Panc1 (cell line): Measurements from ENCODE around the gene GPRC5B. TPM values are rescaled to one million over a fixed set of nuclear protein-coding genes. Genes with fewer than 3 reads are reported as not detected.

Experiments used
- ATAC-seq: fragments of 200-7000 bp; cut with Tn5 transposase; 2 replicates; pipeline ENCODE4 v1.9.1; 2020; ENCODE audit warnings: mild to moderate bottlenecking, moderate library complexity
- BruUV-seq: library from RNA; stranded (reverse); fragments of 400-500 nt; replicated peaks from 2 replicates; lab custom pipeline; 2021; lab: Mats Ljungman, UMichigan
- CTCF ChIA-PET: fragments of 300-600 bp; sonication (Branson Sonifier 250); formaldehyde crosslinking; loops from one replicate; lab custom pipeline; 2022; ENCODE audit warnings: antibody characterized with exemption; lab: Charles Lee
- POLR2A ChIA-PET: fragments of 300-600 bp; sonication (Branson Sonifier 250); formaldehyde crosslinking; loops from one replicate; lab custom pipeline; 2022; ENCODE audit warnings: antibody characterized with exemption; lab: Charles Lee
- DNase-seq: peaks from one replicate; pipeline ENCODE4 v3.0.0-alpha.2; 2010; ENCODE audit warnings: low read depth, low spot score
- H3K27ac ChIP-seq: 2 replicates; pipeline ENCODE4 v1.5.1; 2011; ENCODE audit warnings: mild to moderate bottlenecking, low read length, inconsistent platforms
- H3K27me3 ChIP-seq: fragments of 200-500 bp; sonication (Bioruptor generic); 2 replicates; pipeline ENCODE4 v1.6.0; 2014; ENCODE audit warnings: low read length, inconsistent platforms; ENCODE audit not compliant: control insufficient read depth, insufficient read depth
- H3K36me3 ChIP-seq: fragments of 200-500 bp; sonication (Bioruptor generic); 2 replicates; pipeline ENCODE4 v1.5.1; 2014; ENCODE audit warnings: inconsistent platforms, mild to moderate bottlenecking, low read length, moderate library complexity; ENCODE audit not compliant: control insufficient read depth, insufficient read depth
- H3K4me1 ChIP-seq: 2 replicates; pipeline ENCODE4 v1.5.1; 2011; ENCODE audit warnings: inconsistent platforms, mild to moderate bottlenecking, low read length, moderate library complexity; ENCODE audit not compliant: control insufficient read depth, insufficient read depth
- H3K4me3 ChIP-seq, 2 experiments: 2 replicates each; pipeline ENCODE4 v1.5.1; 2011 to 2012; ENCODE audit warnings: low read depth in 2 of 2, low read length in 2 of 2, mild to moderate bottlenecking in 2 of 2, inconsistent platforms in 1 of 2, moderate library complexity in 1 of 2
- H3K9me3 ChIP-seq: fragments of 200-500 bp; sonication (Bioruptor generic); 2 replicates; pipeline ENCODE4 v1.5.1; 2014; ENCODE audit warnings: low read depth, mild to moderate bottlenecking, inconsistent platforms, low read length, moderate library complexity; ENCODE audit not compliant: control insufficient read depth, insufficient read depth
- POLR2AphosphoS5 ChIP-seq: IDR thresholded peaks from 2 replicates; pipeline ENCODE4 v1.6.1; 2012; ENCODE audit warnings: mild to moderate bottlenecking, low read depth, low read length, moderate library complexity
- SIN3A ChIP-seq: IDR thresholded peaks from 2 replicates; pipeline ENCODE4 v1.6.1; 2012; ENCODE audit warnings: low read depth, mild to moderate bottlenecking, low read length, moderate library complexity, borderline replicate concordance; ENCODE audit not compliant: insufficient read depth
- TCF7L2 ChIP-seq: IDR thresholded peaks from 2 replicates; pipeline ENCODE4 v1.6.1; 2011; ENCODE audit warnings: mild to moderate bottlenecking, low read depth, low read length, inconsistent platforms
- in situ Hi-C: cut with HindIII; loops from 2 replicates; pipeline ENCODE4 v1.10.0; 2016; ENCODE audit warnings: low sequenced_read_pairs, low pct_unique_long_range_greater_than_20kb
- intact Hi-C: fragments of 100-400 bp; cut with micrococcal nuclease; formaldehyde crosslinking; loops from one replicate; pipeline ENCODE4 v1.10.0; 2022; ENCODE audit not compliant: unreplicated experiment
- total RNA-seq: library from RNA; stranded (reverse); gene quantifications from one replicate; pipeline ENCODE4 v1.2.1, GENCODE V29; 2021; ENCODE audit not compliant: unreplicated experiment
- TF ChIP-seq, protein P1 (sequence below), 2 experiments: IDR thresholded peaks; 2 replicates each; pipeline ENCODE4 v1.6.1; 2011 to 2012; ENCODE audit warnings: low read depth in 2 of 2, control low read depth in 1 of 2, low read length in 1 of 2, mild to moderate bottlenecking in 1 of 2, moderate library complexity in 1 of 2; ENCODE audit not compliant: insufficient read depth in 1 of 2
- TF ChIP-seq, protein P2 (sequence below): fragments of 450-650 bp; IDR thresholded peaks from 2 replicates; pipeline ENCODE4 v1.5.1; 2017; ENCODE audit warnings: mild to moderate bottlenecking

The GPRC5B gene
- total RNA-seq, 1 experiment from 2014 or later: 10.4 TPM

DNA sequence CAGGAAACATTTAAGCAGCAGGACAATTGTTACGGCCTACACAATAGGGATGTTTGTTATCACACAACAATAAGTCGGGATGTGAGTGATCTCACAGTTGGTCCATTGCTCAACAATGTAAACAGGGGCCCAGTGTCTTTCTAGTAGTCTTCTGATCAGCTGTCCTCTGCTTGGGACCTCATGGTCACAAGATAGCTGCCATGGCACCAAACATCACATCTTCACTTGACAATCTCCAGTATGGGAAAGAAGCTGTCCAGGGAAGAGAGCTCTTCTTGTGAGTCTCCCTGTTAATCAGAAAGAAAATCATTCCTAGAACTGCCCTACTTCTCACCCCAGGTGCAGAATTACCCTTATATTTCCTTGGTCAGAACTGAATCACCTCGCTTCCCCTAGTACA, 6.3 kb upstream of the GPRC5B start:
- ChIA-PET POLR2A (no interaction called here), CTCF (interaction anchor here (1.0 kb wide), 1 partner anchor 16 kb away, joined by 4 read pairs; no protein-coding TSS in a partner anchor)
- no peak for ATAC-seq
- H3K4me1 ChIP-seq: peaks cover 4% of the 10 kb centered on the region
- no peaks in the 10 kb centered on the region for H3K9me3 ChIP-seq
- H3K4me3 ChIP-seq: no peak overlapping the region
- intact Hi-C loops (no loop called here), in situ Hi-C loops (loop anchor here (25.0 kb wide), 1 partner anchor 254 kb away; no protein-coding TSS in a partner anchor)
- TF ChIP-seq SIN3A (no peak), POLR2AphosphoS5 (no peak), TCF7L2 (no peak)
- TF ChIP-seq, protein P1, sequence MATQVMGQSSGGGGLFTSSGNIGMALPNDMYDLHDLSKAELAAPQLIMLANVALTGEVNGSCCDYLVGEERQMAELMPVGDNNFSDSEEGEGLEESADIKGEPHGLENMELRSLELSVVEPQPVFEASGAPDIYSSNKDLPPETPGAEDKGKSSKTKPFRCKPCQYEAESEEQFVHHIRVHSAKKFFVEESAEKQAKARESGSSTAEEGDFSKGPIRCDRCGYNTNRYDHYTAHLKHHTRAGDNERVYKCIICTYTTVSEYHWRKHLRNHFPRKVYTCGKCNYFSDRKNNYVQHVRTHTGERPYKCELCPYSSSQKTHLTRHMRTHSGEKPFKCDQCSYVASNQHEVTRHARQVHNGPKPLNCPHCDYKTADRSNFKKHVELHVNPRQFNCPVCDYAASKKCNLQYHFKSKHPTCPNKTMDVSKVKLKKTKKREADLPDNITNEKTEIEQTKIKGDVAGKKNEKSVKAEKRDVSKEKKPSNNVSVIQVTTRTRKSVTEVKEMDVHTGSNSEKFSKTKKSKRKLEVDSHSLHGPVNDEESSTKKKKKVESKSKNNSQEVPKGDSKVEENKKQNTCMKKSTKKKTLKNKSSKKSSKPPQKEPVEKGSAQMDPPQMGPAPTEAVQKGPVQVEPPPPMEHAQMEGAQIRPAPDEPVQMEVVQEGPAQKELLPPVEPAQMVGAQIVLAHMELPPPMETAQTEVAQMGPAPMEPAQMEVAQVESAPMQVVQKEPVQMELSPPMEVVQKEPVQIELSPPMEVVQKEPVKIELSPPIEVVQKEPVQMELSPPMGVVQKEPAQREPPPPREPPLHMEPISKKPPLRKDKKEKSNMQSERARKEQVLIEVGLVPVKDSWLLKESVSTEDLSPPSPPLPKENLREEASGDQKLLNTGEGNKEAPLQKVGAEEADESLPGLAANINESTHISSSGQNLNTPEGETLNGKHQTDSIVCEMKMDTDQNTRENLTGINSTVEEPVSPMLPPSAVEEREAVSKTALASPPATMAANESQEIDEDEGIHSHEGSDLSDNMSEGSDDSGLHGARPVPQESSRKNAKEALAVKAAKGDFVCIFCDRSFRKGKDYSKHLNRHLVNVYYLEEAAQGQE (IDR thresholded peaks at IDR 0.05; ENCODE audit: insufficient read depth in 1 of 2, low read depth in 2 of 2, low read length in 1 of 2): no peak
- TF ChIP-seq, protein P2, sequence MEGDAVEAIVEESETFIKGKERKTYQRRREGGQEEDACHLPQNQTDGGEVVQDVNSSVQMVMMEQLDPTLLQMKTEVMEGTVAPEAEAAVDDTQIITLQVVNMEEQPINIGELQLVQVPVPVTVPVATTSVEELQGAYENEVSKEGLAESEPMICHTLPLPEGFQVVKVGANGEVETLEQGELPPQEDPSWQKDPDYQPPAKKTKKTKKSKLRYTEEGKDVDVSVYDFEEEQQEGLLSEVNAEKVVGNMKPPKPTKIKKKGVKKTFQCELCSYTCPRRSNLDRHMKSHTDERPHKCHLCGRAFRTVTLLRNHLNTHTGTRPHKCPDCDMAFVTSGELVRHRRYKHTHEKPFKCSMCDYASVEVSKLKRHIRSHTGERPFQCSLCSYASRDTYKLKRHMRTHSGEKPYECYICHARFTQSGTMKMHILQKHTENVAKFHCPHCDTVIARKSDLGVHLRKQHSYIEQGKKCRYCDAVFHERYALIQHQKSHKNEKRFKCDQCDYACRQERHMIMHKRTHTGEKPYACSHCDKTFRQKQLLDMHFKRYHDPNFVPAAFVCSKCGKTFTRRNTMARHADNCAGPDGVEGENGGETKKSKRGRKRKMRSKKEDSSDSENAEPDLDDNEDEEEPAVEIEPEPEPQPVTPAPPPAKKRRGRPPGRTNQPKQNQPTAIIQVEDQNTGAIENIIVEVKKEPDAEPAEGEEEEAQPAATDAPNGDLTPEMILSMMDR: no peak
- no TSS peak for BruUV-seq
- no peak overlapping the region for H3K27ac ChIP-seq
- peaks cover 2% of the 10 kb centered on the region; the same call in 1 of the 2 replicates for H3K27me3 ChIP-seq
- no peak for DNase-seq
- H3K36me3 ChIP-seq: no peaks in the 10 kb centered on the region

DNA sequence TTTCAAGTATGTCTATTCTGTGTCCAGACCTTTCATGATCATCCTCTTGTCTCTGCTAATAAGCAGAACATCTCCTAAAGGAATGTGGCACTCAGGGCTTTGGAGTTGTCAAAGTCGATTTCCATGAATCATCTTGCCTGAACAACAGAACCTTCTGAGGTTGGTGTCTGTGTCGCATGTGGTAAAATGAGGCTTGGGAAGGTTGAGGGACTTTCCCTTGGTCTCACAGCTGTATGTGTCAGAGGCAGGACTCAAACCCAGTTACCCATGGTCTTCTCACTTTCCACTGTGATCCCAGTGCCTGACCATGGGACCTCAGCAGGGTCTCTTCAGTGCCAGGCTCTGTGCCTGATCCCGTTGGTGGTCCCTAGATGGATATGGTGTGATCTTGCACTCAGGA, 4.2 kb upstream of the GPRC5B start:
- DNase-seq: no peak
- POLR2A ChIA-PET: no interaction called here
- Histone ChIP-seq H3K4me1 (peaks cover 12% of the 10 kb centered on the region), H3K36me3 (no peaks in the 10 kb centered on the region), H3K4me3 (no peak overlapping the region), H3K27me3 (peaks cover 2% of the 10 kb centered on the region; the same call in 1 of the 2 replicates), H3K27ac (no peak overlapping the region), H3K9me3 (no peaks in the 10 kb centered on the region)
- CTCF ChIA-PET: no interaction called here
- no peak for ATAC-seq
- in situ Hi-C loops: loop anchor here (25.0 kb wide), 1 partner anchor 252 kb away; no protein-coding TSS in a partner anchor
- TF ChIP-seq SIN3A (no peak), POLR2AphosphoS5 (no peak), TCF7L2 (no peak)
- TF ChIP-seq, protein P2: no peak
- TF ChIP-seq, protein P1 (IDR thresholded peaks at IDR 0.05; ENCODE audit: insufficient read depth in 1 of 2, low read depth in 2 of 2, low read length in 1 of 2): no peak
- no TSS peak for BruUV-seq
- intact Hi-C loops: loop anchor here (5.0 kb wide), 1 partner anchor 182 kb away; no protein-coding TSS in a partner anchor
